T-helper 1 cell (primary cell): ENCODE measurements around the gene CHURC1.

Source experiments
- DNase-seq, 5 donors: peaks; one replicate each; pipeline ENCODE4 v3.0.0-alpha.2; 2012 to 2020

Gene CHURC1

DNA sequence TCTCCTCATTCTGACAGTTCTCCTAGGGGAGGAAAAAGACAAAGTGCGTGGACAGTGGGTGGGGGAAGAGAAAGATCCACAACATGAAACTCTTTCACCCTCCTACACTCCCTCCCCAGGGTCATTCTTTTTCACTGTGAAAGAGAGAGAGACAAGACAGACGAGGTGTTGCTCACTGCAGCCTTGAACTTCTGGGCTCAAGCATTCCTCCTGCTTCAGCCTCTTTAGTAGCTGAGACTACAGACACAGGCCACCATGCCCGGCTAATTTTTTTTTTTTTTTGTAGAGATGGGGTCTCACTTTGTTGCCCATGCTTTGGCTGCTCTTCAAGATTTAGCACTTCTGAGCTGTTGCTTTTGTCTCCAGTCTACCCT, 25.5 kb downstream of the CHURC1 start:
- no peak for DNase-seq

DNA sequence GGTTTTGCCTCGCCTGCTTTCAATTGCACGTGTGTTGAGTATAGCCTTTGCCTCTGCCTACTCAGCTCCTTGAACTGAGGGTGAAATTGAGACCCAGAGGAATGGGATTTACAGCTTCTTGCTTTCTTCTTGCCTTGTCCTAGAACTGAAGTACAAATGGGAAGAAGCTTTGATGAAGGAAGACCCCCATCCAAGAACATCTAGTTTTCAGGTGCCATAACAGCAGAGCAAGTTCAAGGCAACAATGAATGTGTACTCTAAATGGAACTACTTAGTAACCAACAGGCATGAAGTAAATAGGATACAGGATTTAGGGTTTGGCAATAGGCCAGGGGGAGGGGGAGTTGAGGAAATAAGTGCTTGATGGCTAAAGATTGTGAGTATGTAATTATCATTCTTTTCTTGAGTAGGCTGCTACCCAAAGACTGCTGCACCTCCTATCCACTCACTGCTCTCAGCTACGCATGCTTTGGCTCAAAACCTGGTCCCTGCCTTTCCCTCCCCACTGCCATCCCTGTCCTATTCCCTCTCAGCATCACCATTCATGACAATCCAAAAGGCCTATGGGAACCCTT, 26.2 kb downstream of the CHURC1 start:
- no peak for DNase-seq

- DNase-seq, result no peak
Observed at GRCh38 chr14:64942531-64943111, 28.4 kb downstream of the CHURC1 start, which contains the start of gene GPX2. Gene GPX2 (minus strand): TSS chr14:64942745. CDS start chr14:64942726, 19 bp downstream.

- no peak for DNase-seq
Observed at GRCh38 chr14:64943556-64943955, 29.3 kb downstream of the CHURC1 start.

DNA sequence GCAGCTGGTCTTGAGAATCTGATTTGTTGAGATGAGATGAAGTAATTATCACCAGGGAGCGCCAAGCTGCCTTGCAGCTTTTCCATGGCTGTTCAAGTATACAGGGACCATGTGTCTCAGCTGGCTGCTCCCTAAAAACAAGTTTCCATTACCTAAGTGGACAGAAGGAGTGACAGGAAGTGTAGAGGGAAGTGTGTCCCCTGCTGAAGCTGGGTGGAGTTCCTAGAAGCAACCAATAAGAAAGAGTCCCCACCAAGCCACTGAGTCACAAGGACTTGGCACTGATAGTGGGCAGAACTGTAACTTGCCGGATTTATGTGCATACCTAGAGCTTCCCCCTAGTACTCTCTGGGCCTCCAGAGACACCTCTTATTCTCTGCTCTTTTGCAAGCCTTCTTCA, 29.8 kb downstream of the CHURC1 start:
- no peak for DNase-seq

- DNase-seq, result no peak
Observed at GRCh38 chr14:64944861-64945260, 30.6 kb downstream of the CHURC1 start.

DNA sequence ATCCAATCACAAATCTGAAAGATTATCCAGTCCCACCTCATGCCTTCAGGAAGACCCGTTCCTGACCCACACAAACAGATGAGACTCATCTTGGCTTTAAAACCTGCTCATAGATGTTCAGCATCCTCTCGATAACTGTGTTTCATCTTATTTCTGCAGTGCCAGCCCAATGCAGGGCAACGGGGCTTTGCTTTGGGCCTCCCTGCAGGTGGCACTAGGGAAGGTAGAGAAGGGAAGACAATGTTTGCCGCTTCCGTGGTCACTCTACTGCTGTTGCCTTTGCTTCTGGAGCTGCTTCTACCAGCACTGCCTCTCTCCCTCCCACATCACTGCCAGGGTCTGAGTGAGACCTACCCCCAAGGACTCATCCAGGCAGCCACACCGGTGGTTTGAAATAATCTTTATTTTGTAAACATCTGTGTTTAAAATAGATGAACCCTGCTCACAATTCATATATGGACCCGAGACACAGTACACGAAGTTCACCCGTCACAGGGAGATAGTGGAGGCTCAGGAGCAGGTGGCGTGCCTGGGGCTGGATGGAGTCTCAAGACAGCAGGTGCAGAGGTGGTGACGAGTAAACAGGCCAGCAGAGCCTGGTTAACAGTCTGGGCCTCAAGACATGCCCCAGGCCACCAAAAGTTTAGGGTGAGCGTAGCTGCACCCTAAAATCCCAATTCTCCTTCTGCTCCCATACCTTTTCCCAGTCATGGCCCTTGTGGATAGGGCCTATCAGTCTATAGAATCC, 31.4 kb downstream of the CHURC1 start:
- DNase-seq, result no peak

GRCh38 chr14:64946310-64947045, 32.2 kb downstream of the CHURC1 start:
- no peak for DNase-seq

- DNase-seq, result no peak
Observed at GRCh38 chr14:64947710-64948611, 33.7 kb downstream of the CHURC1 start.

- DNase-seq, result no peak
Observed at GRCh38 chr14:64948612-64949210, 34.5 kb downstream of the CHURC1 start.

DNA sequence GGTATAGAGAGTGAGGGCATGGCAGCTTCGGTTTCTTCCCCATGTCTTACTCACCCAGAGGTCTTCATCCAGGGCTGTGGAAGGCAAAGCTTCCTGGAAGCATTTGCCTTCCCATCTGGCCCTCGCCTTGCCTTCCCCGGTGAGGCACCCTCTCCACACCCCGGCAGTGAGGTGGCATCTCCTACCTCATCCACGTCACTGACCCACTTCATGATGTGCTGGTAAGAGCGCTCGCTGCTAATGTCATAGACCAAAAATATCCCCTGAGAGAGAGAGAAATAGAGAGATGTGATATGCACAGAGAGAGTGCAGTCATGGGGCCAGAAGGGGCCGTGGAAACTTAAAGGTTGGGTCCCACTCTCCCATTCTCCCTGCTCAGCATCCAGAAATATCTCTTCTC, 36.6 kb downstream of the CHURC1 start:
- no peak for DNase-seq

GRCh38 chr14:64951291-64951690, 37.0 kb downstream of the CHURC1 start:
- DNase-seq, result no peak

DNA sequence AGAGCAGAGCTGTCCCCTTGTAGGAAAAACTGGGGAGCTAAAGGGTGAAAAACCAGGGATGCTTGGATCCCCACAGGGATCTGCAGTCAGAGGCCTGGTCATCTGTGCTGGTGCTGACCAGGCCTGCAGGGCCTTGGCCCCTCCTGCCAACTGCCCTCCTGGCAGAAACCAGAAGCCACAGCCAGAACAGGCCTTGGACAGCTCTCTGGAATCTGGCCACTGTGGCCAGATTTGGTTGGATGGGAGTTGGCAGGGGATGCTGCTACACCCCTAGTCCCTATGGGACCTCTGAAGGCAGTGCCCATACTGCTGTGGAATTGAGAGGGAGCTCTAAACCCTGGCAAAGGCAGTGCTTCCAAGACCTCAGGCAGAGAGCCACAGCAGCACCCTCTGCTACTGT, 37.5 kb downstream of the CHURC1 start:
- DNase-seq, result no peak

GRCh38 chr14:64952598-64953309, 38.5 kb downstream of the CHURC1 start:
- no peak for DNase-seq

- no peak for DNase-seq
Observed at GRCh38 chr14:64953310-64953654, 39.0 kb downstream of the CHURC1 start.

- DNase-seq, result no peak
Observed at GRCh38 chr14:64953661-64954060, 39.4 kb downstream of the CHURC1 start.

- DNase-seq, result no peak
Observed at GRCh38 chr14:64954491-64955240, 40.4 kb downstream of the CHURC1 start.

GRCh38 chr14:64955297-64955696, 41.0 kb downstream of the CHURC1 start:
- no peak for DNase-seq

GRCh38 chr14:64956697-64957406, 42.6 kb downstream of the CHURC1 start:
- no peak for DNase-seq

DNA sequence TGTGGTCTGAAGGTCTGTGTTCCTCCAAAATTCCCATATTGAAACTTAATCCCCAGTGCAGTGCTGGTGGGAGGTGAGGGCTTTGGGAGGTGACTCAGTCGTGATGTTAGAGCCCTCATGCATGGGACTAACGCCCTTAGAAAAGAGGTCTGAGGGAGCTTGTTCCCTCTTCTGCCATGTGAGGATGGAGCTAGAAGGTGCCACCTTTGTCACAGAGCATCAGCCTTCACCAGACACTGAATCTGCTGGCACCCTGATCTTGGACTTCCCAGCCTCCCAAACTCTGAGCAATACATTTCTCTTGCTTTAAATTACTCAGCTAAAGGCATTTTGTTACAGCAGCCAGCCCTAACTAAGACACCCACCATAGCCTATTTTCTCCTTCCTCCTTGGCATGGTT, 43.9 kb downstream of the CHURC1 start:
- no peak for DNase-seq
